ENCODE measurements around the gene ORM1.

Gene ORM1

DNA sequence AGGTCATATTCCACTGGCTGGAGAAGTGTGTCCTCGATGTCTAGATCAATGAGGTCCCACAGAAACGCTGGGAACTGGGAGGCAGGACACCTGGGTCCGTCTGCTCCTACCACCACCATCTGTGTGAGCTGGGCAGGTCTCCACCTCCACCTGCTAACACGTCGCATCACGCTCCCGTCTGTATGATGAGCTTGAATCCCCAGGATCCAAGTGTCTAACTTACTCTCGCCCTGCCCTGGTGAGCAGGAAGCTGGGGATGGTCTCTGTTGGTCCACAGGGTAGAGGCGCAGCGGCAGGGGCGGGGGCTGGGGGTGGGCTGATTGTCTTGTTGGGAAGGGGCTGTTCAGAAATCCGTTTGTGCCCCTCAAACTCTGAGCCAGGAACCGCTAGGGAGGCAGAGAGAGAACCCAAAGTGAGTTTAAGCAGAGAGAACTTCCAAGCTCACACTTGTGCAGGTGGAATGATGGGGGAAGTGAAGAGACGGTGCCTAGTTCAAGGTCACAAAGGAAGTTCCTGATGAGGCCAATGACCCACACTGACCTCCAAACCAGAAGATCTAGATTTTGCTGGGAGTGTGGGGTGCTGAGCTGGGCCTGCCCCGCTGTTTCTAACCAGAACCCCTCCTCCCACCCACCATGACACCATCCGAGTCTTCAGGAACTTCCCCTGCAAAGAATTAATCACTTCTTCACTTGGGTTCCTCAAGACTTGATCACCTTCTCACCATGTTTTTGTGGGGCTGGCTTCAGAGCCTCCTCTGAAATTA, 27.9 kb downstream of the ORM1 start:
- intact Hi-C loops (cut with DNase I; ENCODE audit: low total_unique reads), result no loop called here
- H3K27me3 ChIP-seq, result no peaks in the 10 kb centered on the region
- H3K36me3 ChIP-seq, result peaks cover 58 to 97% (median 90%) of the 10 kb centered on the region in 3 donors
- TF ChIP-seq, protein P1, sequence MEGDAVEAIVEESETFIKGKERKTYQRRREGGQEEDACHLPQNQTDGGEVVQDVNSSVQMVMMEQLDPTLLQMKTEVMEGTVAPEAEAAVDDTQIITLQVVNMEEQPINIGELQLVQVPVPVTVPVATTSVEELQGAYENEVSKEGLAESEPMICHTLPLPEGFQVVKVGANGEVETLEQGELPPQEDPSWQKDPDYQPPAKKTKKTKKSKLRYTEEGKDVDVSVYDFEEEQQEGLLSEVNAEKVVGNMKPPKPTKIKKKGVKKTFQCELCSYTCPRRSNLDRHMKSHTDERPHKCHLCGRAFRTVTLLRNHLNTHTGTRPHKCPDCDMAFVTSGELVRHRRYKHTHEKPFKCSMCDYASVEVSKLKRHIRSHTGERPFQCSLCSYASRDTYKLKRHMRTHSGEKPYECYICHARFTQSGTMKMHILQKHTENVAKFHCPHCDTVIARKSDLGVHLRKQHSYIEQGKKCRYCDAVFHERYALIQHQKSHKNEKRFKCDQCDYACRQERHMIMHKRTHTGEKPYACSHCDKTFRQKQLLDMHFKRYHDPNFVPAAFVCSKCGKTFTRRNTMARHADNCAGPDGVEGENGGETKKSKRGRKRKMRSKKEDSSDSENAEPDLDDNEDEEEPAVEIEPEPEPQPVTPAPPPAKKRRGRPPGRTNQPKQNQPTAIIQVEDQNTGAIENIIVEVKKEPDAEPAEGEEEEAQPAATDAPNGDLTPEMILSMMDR (IDR thresholded peaks at IDR 0.05), result no peak
- H3K9me3 ChIP-seq, result no peaks in the 10 kb centered on the region
- no peak overlapping the region for H3K4me3 ChIP-seq
- peaks cover 0 to 38% (median 19%) of the 10 kb centered on the region in 4 donors for H3K4me1 ChIP-seq
- no peak for DNase-seq
- H3K27ac ChIP-seq, result peak overlapping the region; percentile 72 to 79

DNA sequence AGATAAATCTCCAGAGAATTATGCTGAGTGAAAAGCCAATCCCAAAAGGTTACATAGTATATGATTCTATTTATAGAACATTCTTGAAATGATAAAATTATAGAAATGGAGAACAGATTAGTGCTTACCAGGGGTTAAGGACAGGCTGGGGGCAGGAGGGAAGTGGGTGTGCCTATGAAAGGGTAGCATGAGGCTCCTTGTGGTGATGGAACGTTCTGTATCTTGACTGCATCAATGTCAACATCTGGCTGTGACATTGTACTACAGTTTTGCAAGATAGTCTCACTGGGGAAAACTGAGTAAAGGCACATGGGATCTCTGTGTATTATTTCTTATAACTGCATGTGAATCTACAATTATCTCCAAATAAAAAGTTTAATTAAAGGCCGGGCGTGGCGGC, 29.0 kb downstream of the ORM1 start:
- Histone ChIP-seq H3K4me3 (no peak overlapping the region), H3K9me3 (no peaks in the 10 kb centered on the region), H3K4me1 (peaks cover 0 to 38% (median 19%) of the 10 kb centered on the region in 4 donors), H3K27me3 (no peaks in the 10 kb centered on the region), H3K27ac (peak overlapping the region in 1 of 2 donors; percentile 79), H3K36me3 (peaks cover 58 to 97% (median 90%) of the 10 kb centered on the region in 3 donors)
- TF ChIP-seq, protein P1 (IDR thresholded peaks at IDR 0.05), result no peak
- no peak for DNase-seq
- intact Hi-C loops (cut with DNase I; ENCODE audit: low total_unique reads), result no loop called here

DNA sequence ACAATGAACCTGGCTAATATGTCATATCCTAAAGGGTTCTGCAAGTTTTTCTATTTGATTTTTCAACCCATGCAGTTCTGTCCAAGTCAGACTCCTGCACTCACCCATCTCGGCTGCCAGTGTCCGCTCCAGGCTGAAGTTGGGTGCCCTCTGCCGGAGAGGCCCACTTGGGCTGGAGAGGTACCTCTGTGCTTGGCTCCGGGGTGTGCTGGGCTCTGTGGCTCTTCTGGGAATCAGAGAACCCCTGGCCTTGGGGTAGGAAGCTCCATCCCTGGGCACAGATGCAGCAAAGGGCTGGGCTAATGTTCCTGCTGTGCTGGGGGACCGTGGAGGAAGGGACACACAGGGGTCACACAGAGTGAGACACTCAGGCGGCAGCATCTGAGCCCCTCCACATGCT, 32.9 kb downstream of the ORM1 start:
- Histone ChIP-seq H3K36me3 (peaks cover 69 to 97% (median 96%) of the 10 kb centered on the region in 3 donors), H3K27ac (no peak overlapping the region)

DNA sequence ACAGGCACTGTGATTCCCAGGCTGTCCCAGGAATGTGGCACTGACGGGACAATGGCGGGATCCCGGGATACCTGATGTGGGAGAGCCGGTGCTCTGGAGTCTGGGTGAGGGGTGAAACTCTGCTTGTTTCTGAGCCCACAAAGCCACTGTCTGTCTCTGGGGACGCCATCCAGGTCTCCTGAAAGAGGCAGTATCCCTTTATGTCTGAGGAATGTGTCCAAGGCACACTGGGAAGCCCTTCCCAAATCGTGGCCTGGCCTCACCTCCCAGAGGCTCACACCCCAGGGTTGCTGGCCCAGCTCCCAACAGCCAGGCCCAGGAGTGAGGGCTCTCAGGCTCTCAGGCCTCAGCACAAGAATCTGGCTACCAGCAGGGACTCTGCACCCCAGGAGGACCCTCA, 33.9 kb downstream of the ORM1 start:
- TF ChIP-seq, protein P1 (IDR thresholded peaks at IDR 0.05), result no peak
- intact Hi-C loops (cut with DNase I; ENCODE audit: low total_unique reads), result no loop called here

More for the DNA sequence above, 32.9 kb downstream of the ORM1 start:
- Histone ChIP-seq H3K27me3 (no peaks in the 10 kb centered on the region), H3K4me3 (no peak overlapping the region), H3K4me1 (peaks cover 0 to 10% (median 0%) of the 10 kb centered on the region in 4 donors), H3K9me3 (no peaks in the 10 kb centered on the region)
- TF ChIP-seq, protein P1 (IDR thresholded peaks at IDR 0.05), result no peak
- intact Hi-C loops (cut with DNase I; ENCODE audit: low total_unique reads), result no loop called here
- no peak for DNase-seq

DNA sequence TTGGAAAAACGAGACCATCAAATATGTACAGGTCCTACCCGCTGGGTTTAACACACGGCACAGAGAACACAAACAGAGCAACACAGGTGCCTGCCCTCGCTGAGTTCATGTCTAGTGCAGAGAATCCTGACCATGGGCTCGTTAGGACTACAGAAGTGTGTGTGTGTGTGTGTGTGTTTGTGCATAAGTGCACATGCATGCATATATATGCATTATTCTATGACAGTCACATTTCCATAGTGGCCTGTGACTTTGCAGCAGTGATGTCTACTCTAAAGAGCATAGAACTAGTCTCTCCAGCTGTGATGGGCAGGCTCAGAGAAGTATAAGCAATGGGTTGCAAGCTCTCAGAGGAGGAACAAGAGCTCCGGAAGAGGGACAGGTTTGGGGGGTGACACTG, 34.5 kb downstream of the ORM1 start:
- no peak for DNase-seq
- intact Hi-C loops (cut with DNase I; ENCODE audit: low total_unique reads), result no loop called here

More for the DNA sequence above, 33.9 kb downstream of the ORM1 start:
- no peak for DNase-seq
- Histone ChIP-seq H3K4me3 (no peak overlapping the region), H3K27ac (no peak overlapping the region), H3K4me1 (peaks cover 0 to 10% (median 0%) of the 10 kb centered on the region in 4 donors), H3K9me3 (no peaks in the 10 kb centered on the region), H3K36me3 (peaks cover 76 to 99% (median 98%) of the 10 kb centered on the region in 3 donors), H3K27me3 (no peaks in the 10 kb centered on the region)

More for the DNA sequence above, 34.5 kb downstream of the ORM1 start:
- no peak overlapping the region for H3K4me3 ChIP-seq
- H3K36me3 ChIP-seq, result peaks cover 82 to 99% (median 98%) of the 10 kb centered on the region in 3 donors
- peaks cover 0 to 4% (median 0%) of the 10 kb centered on the region in 4 donors for H3K4me1 ChIP-seq
- H3K27ac ChIP-seq, result no peak overlapping the region
- H3K9me3 ChIP-seq, result no peaks in the 10 kb centered on the region
- TF ChIP-seq, protein P1 (IDR thresholded peaks at IDR 0.05), result no peak
- no peaks in the 10 kb centered on the region for H3K27me3 ChIP-seq

Measured in tibial artery (tissue), 4 donors.